ENCODE results near the gene GALNT5. TPM values are rescaled to one million over a fixed set of nuclear protein-coding genes. Genes with fewer than 3 reads are reported as not detected.

Gene GALNT5
- total and polyA plus RNA-seq, 2 donors (not counting 3 experiments of a cell fraction or from before 2014, with no cell fraction given) = not detected

DNA sequence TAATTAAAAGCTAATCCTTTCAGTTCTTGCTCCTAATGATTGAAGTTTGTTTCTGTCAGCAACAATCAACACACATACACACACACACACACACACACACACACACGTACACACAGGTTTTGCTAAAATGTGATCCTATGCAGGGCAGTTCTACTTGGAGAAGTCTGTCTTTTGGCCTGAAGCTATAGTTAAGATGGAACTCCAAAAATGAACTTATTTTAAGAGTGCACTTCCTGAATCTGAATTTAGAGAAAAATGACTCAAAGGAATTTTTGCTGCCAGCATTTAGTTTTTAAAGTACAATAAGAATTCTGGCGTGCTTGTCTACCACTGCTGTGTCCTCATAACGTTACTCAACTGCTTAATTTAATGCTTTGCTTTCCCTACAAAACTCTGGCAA is 6.6 kb downstream of the GALNT5 start:
- Histone ChIP-seq H3K4me1 (ENCODE audit: control insufficient read depth, extremely low read depth, insufficient read depth, low read length) (no peaks in the 10 kb centered on the region), H3K9ac (replicated peaks; ENCODE audit: extremely low read depth, insufficient read depth, low read length) (no peak overlapping the region), H2AFZ (ENCODE audit: low read depth, low read length) (no peak overlapping the region), H3K27ac (ENCODE audit: insufficient read depth, low read depth, low read length) (no peak overlapping the region), H3K79me2 (ENCODE audit: control insufficient read depth, insufficient read depth, low read length) (no peaks in the 10 kb centered on the region), H3K36me3 (ENCODE audit: control insufficient read depth in 2 of 2, extremely low read depth in 1 of 2, insufficient read depth in 2 of 2, low read length in 2 of 2) (no peaks in the 10 kb centered on the region), H3K9me3 (replicated peaks; ENCODE audit: control insufficient read depth, insufficient read depth, low read length) (no peaks in the 10 kb centered on the region), H3K4me3 (replicated peaks in 1 of 3; ENCODE audit: insufficient read depth in 1 of 3, low read depth in 1 of 3, low read length in 3 of 3) (no peak overlapping the region), H3K4me2 (ENCODE audit: insufficient read depth, low read length) (no peak overlapping the region), H3K27me3 (ENCODE audit: control insufficient read depth in 2 of 2, insufficient read depth in 2 of 2, low read length in 2 of 2) (no peaks in the 10 kb centered on the region), H4K20me1 (replicated peaks; ENCODE audit: control insufficient read depth, extremely low read depth, insufficient read depth, low read length) (no peaks in the 10 kb centered on the region), H3K9me1 (replicated peaks; ENCODE audit: control insufficient read depth, extremely low read depth, insufficient read depth, low read length) (no peaks in the 10 kb centered on the region)
- no TSS peak for BruUV-seq (replicated peaks)
- no peak for DNase-seq (ENCODE audit: low read depth, low spot score)
- FAIRE-seq = no peak
- dilution Hi-C loops (cut with MboI; ENCODE audit: extremely low pct_ligation_motif_present, low sequenced_read_pairs) (no loop called here), intact Hi-C loops (cut with micrococcal nuclease) (no loop called here)
- POLR2A ChIA-PET = no interaction called here
- TF ChIP-seq POLR2A (IDR thresholded peaks at IDR 0.05; ENCODE audit: low read depth, low read length) (no peak), MYC (IDR thresholded peaks at IDR 0.05; ENCODE audit: low read depth, low read length) (no peak), GATA2 (IDR thresholded peaks at IDR 0.05; ENCODE audit: insufficient read depth, insufficient read length, low read depth, low read length) (no peak), POLR2AphosphoS5 (IDR thresholded peaks at IDR 0.05; ENCODE audit: insufficient read depth, low read depth, low read length) (no peak), JUN (IDR thresholded peaks at IDR 0.05; ENCODE audit: borderline replicate concordance, insufficient read depth, insufficient read length, low read depth) (no peak), FOS (IDR thresholded peaks at IDR 0.05; ENCODE audit: borderline replicate concordance, insufficient read depth, low read length) (no peak), EZH2 (IDR thresholded peaks at IDR 0.05; ENCODE audit: borderline replicate concordance, low read depth, low read length, severe bottlenecking) (no peak)
- TF ChIP-seq, protein P1, sequence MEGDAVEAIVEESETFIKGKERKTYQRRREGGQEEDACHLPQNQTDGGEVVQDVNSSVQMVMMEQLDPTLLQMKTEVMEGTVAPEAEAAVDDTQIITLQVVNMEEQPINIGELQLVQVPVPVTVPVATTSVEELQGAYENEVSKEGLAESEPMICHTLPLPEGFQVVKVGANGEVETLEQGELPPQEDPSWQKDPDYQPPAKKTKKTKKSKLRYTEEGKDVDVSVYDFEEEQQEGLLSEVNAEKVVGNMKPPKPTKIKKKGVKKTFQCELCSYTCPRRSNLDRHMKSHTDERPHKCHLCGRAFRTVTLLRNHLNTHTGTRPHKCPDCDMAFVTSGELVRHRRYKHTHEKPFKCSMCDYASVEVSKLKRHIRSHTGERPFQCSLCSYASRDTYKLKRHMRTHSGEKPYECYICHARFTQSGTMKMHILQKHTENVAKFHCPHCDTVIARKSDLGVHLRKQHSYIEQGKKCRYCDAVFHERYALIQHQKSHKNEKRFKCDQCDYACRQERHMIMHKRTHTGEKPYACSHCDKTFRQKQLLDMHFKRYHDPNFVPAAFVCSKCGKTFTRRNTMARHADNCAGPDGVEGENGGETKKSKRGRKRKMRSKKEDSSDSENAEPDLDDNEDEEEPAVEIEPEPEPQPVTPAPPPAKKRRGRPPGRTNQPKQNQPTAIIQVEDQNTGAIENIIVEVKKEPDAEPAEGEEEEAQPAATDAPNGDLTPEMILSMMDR (IDR thresholded peaks at IDR 0.05; ENCODE audit: extremely low read depth in 1 of 2, insufficient read depth in 1 of 2, low read depth in 1 of 2, low read length in 2 of 2) = no peak
- TF ChIP-seq, protein P2, sequence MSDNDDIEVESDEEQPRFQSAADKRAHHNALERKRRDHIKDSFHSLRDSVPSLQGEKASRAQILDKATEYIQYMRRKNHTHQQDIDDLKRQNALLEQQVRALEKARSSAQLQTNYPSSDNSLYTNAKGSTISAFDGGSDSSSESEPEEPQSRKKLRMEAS (IDR thresholded peaks at IDR 0.05; ENCODE audit: insufficient read depth, insufficient read length) = no peak
- CTCF ChIA-PET = no interaction called here
